NCI-H524 treated with DMSO at 0.1 percent for 48 hours (cell line): ENCODE measurements around the gene MKNK1.

Source experiments
- DNase-seq: peaks from one replicate; lab custom pipeline; 2025; lab: John Stamatoyannopoulos, UW

The MKNK1 gene

DNA sequence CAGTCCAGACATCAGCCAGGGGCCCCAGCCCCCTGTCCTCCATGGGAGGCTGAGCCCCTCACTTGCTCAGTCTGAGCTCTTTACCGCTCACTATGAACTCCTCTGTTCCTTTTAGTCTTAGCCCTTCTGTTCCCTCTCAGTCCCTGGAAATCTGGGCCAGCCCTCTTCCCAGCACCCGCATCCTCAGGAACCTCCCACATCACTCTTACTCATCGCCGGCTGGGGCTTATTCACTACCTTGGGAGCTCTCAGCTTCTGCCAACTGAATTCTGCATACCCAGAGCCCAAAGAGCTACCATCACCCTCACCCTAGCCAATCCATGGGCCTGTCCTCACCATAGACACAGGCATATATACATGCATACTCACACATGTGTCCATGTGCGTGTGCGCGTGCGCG lies 64.1 kb downstream of the MKNK1 start:
- no peak for DNase-seq

- no peak for DNase-seq
Measured at GRCh38 chr1:46538147-46538546, 65.9 kb downstream of the MKNK1 start.

DNA sequence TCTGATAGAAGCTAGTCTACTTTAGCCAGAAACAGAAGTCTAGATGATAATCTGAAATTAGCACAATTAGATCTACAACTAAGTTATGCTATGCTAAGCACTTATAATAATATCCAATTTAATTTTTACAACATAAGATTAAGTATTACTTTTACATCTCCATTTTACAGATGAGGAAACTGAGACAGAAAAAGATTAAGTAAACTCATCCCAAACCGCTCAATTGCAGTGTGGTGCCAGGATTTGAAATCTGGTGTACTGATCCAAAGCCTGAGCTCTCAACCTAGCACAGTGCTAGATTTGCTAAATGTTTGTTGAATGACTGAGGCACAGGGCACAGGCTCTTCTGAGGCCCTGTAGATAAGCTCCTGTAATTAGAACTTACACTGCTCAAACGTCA lies 66.4 kb downstream of the MKNK1 start:
- no peak for DNase-seq

DNA sequence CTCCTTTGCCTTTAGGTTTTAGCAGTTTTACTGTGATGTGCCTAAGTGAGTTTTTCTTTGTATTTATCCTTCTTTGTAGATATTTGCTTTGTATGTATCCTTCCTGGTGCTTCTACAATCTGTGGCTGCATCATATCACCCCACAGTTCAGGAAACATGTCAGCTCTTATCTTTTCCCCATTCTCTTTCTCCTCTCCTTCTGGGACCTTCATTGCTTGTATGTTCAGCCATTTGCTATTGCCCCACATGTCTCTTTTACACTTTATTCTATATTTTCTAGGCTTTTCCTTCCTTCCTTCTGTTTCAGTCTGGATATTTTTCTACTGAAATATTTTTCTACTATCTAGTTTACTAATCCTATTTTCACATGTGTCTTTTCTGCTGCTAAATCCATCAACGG lies 67.5 kb downstream of the MKNK1 start:
- no peak for DNase-seq

DNA sequence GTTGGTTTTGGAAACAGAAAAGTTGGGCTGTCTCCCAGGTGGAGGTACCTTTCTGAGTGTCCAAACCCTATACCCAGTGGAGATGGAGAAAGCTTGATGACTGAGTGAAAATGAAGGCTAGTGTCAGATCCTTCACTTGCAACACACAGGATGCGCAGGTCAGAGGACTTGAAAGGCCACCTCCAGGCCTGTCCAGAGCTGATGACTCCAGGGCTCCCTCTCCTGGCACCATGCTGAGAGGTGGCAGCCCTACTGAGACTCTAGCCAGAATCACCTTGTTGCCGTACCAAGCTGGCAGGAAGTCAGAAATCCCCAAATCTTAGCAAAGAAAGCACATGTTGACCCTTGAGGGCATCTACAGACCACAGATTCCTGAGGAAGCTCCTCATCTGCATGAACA lies 69.0 kb downstream of the MKNK1 start:
- DNase-seq: no peak

- DNase-seq: no peak
Measured at GRCh38 chr1:46533179-46533864, 70.7 kb downstream of the MKNK1 start.

DNA sequence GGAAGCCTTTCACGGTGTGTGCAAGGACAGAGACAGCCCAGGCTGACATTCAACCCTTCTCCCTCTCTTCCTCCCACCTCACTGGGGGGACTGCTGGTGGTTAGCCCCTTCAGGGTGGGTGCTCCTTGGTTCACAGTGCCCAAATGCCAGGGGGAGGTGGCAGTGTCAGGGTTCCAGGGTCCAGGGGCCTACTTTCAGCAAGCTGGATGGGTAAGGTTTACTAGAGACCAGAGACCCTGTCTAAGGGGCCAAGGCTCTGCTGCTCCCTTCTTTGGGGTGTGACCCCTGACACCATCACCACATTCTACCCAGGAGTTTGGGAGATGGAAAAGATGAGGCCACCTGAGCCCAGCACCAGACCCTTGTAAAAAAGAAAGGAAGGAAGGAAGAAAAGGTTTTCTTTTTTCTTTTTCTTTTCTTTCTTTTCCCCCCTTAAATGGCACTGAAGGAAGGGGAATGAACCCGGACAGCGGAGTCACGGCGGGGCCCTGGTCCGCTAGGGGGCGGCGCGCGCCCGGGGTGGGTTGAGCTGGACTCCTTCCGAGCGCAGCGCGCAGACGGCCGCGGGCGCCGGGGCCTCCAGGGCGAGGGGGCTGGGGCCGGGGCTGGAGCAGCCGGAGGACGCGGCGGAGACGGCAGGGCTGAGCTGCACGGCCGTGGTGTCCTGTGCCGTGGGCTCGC lies 71.4 kb downstream of the MKNK1 start:
- no peak for DNase-seq

DNA sequence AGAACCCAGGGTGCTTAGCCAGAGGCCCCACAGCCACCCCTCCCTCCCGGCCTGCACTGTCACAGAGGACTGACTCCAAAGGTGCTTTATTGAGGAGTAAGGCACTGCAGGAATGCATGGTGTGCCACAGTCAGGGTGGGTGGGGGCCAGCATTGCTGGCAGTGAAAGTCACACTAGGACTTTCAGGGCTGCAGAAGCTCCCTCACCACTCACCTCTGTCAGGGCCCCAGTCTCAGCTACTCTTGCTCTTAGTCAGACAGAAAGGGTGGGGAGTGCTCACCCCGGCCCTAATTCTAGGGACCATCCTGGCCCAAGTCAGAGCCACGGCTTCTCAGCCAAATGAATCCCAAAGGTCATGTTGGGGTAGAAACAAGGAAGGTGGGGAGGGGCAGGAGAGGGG lies 72.0 kb downstream of the MKNK1 start:
- DNase-seq: no peak

GRCh38 chr1:46530791-46531409 lies 73.2 kb downstream of the MKNK1 start:
- no peak for DNase-seq

- DNase-seq: no peak
Measured at GRCh38 chr1:46530311-46530710, 73.8 kb downstream of the MKNK1 start.

DNA sequence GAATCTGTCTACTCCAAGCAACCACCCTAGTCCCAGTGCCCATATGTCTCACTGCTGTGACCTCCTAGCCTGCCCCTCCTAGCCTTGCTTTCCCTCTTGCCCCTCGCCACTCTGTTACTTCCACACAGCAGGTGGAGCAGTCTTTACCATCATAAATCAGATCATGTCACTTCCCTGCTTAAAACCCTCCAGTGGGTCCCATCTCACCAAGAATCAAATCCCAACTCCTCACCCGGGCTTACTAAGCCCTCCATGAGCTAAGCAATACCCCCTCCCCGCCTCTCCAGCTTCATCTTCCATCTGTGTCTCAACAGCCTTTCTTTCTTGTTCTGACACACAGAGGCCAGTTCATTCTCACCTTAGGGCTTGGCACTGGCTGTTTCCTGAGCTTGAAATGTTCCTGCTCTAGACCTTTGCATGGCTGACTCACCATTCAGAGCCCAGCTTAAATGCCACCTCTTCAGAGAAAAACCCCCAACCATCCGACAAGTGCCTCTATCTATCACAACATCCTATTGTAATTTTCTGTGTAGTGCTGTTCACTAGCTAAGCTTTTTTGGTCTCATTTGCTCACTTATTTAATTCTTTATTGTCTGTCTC lies 74.9 kb downstream of the MKNK1 start:
- peak; percentile 64 for DNase-seq

- peak; percentile 50 for DNase-seq
Measured at GRCh38 chr1:46528297-46528955, 75.6 kb downstream of the MKNK1 start.

DNA sequence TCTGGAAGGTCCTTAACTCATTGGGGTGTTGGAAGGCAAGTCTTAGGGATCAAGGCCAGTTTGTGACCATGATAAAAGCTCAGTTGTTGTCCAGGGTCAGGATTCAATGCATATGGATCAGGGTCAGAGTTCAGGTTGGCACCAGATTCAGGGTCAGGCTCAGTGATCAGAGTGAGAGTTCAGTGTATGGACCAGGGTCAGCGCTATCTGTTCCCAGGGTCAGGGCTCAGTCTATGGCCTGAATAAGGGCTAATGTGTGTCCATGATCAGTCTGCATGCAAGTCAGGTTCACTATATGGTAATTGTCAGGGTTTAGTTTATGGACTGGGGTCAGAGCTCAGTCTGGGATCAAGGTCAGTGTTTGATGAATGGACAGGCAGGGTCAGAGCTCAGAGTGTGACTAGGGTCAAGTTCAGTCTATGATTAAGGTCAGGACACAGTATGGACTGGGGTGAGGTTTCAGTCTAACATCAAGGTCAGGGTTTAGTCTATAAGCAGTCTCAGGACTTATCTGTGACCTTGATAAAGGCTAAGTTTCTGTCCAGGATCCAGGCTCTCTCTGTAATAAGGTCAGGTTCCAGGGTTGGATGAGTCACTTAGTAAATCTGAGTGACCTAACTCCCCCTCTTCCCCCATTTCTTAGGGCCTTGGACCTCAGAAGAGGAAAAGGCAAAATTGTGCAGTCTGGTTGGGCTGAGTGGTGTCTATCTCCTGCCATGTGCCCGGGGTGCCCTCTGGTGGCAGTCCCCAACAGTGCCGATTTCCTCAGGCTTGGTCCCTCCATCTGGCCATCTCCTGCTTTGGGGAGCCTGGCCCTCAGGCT lies 76.4 kb downstream of the MKNK1 start:
- no peak for DNase-seq

DNA sequence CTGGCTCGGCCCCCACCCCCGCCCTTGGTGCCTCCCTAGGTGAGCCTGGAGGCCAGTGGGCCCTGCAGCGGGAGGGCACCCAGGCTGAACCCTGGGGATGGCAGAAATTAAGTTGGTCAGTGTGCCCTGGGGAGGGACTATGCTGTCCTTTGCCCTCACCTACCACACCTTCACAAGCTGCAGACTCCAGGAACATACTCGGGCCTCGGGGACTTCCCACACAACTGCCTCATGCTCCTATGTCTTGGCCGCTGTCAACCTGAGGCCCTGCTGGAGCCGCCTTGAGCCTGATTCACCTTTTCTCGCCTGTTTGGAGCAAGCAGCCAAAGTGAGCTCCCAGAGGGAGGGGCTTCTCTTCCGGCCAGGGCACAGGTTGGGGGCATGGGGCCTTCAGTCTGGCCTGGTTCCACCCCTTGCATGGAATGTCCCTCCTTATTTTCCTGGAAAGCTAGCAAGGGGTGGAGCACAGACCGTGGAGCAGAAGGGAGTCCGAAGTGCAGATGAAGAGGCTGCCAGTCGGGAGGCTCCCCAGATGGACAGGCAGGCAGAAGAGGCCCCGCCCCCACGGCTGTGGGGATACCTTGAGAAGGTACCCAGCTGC lies 77.3 kb downstream of the MKNK1 start:
- DNase-seq: no peak

GRCh38 chr1:46526013-46526690 lies 77.9 kb downstream of the MKNK1 start:
- no peak for DNase-seq

DNA sequence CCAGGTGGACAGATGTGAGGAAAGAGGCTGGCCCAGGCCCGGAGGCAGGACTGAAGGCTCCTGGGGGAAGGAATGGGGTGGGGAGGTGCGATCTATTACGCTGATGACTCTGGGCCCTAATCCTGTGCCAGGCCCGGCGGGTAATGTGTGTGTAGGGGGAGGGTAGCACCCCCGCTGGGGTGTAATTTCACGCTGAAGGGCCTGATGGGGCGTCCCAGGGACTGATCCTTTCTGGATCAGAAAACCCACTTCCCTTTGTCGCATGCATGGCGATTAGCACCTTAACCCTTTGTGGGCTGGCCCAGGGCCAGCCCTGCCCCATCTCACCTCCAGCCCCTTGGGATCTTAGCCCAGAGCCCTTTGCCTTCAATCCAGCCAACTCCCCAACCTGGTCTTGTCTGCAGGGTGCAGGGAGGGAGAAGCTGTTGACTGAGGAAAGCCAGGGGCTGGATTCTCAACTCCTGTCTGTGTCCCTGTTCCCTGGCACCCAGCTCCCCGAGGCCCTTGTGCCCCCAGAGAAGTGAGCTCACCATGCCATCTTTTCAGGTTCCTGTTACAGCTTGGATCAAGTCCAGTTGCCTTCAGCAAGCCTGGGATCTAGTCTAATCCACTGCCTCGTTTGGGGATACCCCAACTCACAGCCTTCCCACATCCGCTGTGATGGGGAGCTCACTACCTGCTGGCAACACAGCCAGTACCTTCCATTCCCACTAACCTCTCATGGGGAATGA lies 78.7 kb downstream of the MKNK1 start:
- DNase-seq: no peak

DNA sequence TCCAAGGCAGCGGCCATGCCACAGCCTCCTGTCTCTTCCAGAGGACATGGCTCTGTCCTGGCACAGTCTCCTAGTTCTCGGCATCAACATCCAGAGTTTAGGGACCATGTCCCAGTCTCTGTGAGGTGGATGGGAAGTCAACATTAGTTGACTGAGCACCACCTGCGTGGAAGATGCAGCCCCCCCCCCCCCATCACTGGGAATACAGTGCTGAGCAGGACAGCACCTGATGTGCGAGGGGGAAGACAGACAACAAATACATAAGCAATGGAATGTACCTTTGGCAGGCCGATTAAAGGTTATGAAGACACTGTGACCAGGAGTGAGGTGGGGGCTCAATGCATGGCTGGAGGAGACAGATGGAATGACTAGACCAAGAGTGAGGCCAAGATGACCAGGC lies 79.2 kb downstream of the MKNK1 start:
- DNase-seq: no peak

DNA sequence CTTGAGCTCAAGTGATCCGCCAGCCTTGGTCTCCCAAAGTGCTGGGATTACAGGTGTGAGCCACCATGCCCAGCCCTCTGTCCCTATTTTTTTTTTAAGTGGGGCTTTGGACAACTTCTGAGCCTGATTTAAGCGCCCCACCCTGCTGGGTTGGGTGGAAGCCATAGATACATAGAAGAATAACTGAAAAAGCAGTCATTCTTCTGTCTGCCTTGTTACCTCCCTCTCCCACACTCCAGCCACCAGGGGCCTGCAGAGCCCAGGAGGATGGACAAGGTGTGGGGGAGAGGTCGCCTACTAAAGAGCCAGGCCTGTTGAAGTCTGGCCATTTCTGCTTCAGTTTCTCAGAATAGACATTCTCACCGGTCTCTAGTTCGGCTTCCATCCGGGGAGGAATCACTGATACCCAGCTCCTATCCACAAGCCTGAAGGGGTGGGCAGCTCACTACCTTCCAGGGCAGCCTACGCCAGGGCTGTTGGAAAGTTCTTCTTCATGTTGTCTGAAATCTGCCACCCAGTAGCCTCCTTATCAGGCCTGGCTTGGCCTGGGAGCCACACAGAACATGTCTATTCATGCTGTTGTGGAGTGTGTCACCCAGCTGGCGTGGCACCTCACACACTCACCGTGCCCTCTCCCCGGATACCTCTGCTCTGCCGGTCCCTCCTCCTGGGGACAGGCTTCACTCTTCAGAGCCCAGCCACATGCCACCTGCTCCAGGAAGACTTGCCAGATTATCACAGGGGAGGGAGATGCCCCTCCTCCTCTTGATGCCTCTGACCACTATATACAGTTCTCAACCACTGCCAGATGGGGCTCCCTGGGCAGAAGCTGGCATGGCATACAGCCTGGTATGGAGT lies 80.3 kb downstream of the MKNK1 start:
- DNase-seq: peak; percentile 47

- no peak for DNase-seq
Measured at GRCh38 chr1:46522969-46523320, 81.1 kb downstream of the MKNK1 start.
